PC-3 (cell line): Measurements from ENCODE around the gene TXLNA.

ENCODE experiments used
- CTCF ChIP-seq: fragments of 300-600 bp; sonication (generic); conservative IDR thresholded peaks from 2 replicates; pipeline ENCODE4 v1.5.1; 2017; ENCODE audit warnings: antibody characterized with exemption, low read depth, mild to moderate bottlenecking, low read length
- EZH2 ChIP-seq: fragments of 300-600 bp; sonication (generic); IDR thresholded peaks from one replicate; pipeline ENCODE4 v1.6.1; 2017; ENCODE audit warnings: antibody characterized with exemption, mild to moderate bottlenecking, low read length; ENCODE audit not compliant: unreplicated experiment
- EZH2phosphoT487 ChIP-seq: fragments of 300-600 bp; sonication (generic); IDR thresholded peaks from 2 replicates; pipeline ENCODE4 v1.6.1; 2018; ENCODE audit warnings: mild to moderate bottlenecking, antibody characterized with exemption, low read length, borderline replicate concordance

- TF ChIP-seq CTCF (no peak), EZH2 (no peak), EZH2phosphoT487 (no peak)
Observed at GRCh38 chr1:32232558-32233304, 53.3 kb downstream of the TXLNA start.
